SW 1271 (cell line): ENCODE data around the gene TBC1D8.
"Not testable (repeated sequence)": the region's sequence is repeated elsewhere in the genome, so short reads cannot be mapped to it uniquely, and the experiment has no call there.

ENCODE experiments used
- DNase-seq, 2 experiments: peaks; one replicate each; lab custom pipeline; 2025; lab: John Stamatoyannopoulos, UW

The TBC1D8 gene

DNA sequence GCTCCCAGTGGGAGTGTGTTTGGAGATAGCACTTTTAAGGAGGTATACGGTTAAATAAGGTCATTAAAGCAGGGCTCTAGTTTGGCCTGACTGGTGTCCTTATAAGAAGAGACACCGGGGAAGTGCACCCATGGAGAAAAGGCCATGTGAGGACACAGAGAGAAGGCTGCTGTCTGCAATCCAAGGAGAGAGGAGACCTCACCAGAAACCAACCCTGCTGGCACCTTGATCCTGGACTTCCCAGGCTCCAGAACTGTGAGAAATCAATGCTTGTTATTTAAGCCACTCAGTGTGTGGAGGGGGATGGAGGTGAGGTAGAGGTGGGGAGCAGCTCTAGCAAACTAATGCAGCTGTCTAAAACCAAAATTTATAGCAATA, 87.1 kb downstream of the TBC1D8 start:
- no peak for DNase-seq

GRCh38 chr2:101063352-101064124, 87.6 kb downstream of the TBC1D8 start:
- no peak for DNase-seq

DNA sequence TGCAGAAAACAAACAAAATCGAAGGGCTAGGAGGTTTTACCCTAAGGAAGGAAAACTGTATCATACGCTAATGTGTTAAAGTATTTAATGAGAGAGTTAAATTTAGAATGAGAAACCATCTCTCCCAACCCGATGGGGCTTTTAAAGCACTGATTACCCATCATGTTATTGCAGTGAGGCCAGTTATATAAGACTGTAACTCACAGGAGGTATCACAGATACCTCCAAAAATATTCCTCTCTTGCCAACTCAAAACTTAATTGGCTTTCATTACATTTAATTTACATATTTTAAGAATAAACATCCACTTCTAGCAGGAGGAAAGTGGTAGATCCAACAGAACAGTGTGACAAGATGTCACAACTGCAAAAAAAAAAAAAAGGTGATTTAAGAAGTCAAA, 92.8 kb downstream of the TBC1D8 start:
- no peak for DNase-seq

DNA sequence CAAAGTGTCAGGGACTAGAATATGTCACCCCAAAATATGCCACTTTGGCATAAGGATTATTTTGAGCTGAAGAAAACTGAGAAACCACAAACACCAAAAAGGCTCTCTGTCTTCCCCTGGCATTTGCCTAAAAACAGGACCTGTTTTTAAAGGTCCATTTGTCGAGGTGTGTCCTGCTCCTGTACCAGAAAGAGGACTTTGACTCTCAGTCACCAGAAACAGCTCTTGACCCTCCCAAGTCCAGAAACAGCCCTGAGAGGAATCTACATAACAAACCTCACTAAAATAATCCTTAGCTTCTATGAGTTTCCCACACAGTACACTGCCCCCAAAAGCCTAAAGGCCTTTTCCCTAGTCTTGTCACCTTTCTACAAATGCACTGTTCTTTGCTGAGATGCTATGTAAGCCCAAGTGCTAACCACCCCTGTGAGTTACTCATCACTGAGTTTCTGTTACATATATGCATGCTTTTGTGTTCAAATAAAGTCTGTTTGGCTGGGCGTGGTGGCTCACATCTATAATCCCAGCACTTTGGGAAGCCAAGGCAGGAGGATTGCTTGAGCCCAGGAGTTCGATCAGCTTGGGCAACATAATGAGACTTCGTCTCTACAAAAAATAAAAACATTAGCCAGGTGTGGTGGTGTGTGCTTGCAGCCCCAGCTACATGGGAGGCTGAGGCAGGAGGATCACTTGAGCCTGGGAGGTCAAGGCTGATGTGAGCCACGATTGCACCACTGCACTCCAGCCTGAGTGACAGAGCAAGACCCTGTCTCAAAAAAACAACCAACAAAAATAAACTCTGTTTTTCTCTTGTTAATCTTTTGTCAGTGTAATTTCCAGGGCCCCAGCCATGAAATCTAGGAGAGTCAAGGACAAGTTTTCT, 93.9 kb downstream of the TBC1D8 start:
- DNase-seq = no peak

DNA sequence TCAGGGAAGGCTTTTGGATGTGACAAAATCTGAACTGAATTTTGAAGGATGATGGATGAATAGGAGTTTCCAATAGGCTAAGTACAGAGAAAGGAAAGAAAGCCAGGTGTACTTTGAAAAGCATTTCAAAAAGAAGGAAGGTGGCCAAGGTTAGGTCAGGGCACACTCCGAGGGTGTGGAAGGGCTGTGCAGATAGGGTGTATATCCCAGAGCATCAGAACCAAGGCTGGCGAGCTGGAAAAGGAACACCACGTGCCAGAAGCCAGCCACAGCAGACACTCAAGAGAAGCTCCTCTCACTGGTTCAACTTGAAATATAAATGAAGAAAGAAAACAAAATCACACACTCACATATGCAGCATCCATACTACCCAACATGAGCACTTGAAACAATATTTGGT, 98.1 kb downstream of the TBC1D8 start:
- DNase-seq = no peak

DNA sequence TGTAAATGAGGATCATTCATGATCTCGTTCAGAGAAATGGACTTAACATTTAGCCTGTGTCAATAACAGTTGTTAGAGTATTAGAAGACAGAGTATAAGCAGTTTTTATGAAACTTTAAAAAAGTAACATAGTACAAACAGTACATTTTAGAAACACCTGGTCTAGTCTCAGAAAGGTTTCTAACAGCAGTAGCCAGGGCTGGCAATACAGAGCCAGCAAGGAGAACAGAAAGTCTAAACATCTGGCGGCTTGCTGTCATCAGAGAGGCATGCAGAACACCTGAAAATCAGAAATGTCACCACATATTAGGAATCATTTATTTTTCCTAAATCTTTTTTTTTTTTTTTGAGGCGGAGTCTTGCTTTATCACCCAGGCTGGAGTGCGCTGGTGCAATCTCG, 99.0 kb downstream of the TBC1D8 start:
- no peak for DNase-seq

DNA sequence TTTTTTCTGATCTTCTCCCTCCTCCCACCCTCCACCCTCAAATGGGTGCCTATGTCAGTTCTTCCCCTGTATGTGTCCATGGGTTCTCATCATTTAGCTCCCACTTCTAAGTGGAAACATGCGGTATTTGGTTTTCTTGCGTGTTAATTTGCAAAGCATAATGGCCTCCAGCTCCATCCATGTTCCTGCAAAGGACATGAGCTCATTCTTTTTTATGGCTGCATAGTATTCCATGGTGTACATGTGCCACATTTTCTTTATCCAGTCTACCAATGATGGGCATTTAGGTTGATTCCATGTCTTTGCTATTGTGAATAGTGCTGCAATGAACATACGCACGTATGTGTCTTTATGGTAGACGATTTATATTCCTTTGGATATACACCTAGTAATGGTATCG, 100.3 kb downstream of the TBC1D8 start:
- DNase-seq = not testable (repeated sequence)

DNA sequence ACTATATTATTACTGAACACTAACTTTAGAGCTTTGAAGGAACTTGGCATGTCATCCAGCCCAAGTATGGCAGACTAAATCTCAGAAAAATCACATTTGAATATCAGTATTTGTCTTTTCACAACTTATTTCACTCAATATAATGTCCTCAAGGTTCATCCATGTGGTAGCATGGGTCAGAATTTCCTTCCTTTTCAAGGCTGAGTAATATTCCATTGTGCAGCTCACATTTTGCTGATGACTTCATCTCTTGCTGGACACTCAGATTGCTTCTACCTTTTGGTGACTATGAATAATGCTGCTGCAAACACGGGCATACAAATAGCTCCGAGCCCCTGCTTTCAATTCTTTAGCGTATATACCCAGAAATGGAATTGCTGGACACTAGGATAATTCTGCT, 102.4 kb downstream of the TBC1D8 start:
- DNase-seq = no peak

- no peak for DNase-seq
These were observed 103.4 kb downstream of the TBC1D8 start for GRCh38 chr2:101047774-101048173.

DNA sequence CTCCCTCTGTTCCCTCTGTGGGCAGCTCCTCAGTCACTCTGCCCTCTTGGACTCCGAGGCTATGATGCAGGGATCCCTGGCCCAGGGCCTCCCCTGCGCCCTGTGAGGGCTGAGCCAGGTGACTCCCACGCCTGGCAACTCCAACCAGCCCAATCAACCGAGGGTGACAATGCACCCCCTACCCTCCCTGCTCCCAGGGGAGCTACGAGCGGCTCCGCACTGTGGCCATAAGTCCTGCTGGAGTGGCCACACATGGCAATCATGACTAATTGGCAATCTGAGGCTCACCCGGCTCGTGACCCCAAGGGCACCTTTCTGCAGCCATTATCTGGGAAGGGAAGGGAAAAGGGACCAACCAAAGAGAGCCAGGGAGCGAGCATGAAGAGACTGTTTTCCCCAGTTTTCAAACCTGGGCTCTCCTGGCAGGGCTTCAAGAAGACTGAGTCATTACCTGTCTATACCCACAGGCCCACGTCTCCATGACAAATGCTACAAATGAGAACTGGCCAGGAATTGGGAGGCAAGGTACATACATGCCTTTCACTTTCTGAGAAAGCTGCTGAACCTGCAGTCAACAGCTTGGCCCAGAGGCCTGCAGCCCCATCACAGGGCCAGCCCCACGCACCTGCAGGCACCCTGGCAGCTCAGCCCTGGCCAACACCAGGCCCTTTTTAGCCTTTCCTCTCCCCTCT, 104.0 kb downstream of the TBC1D8 start:
- DNase-seq = peak; percentile 15 to 23

- no peak for DNase-seq
These were observed 105.9 kb downstream of the TBC1D8 start for GRCh38 chr2:101045330-101045729.

- no peak for DNase-seq
These were observed 109.8 kb downstream of the TBC1D8 start for GRCh38 chr2:101041413-101041812.

- no peak for DNase-seq
These were observed 110.4 kb downstream of the TBC1D8 start for GRCh38 chr2:101040761-101041160.

GRCh38 chr2:101040072-101040471, 111.1 kb downstream of the TBC1D8 start:
- DNase-seq = no peak

DNA sequence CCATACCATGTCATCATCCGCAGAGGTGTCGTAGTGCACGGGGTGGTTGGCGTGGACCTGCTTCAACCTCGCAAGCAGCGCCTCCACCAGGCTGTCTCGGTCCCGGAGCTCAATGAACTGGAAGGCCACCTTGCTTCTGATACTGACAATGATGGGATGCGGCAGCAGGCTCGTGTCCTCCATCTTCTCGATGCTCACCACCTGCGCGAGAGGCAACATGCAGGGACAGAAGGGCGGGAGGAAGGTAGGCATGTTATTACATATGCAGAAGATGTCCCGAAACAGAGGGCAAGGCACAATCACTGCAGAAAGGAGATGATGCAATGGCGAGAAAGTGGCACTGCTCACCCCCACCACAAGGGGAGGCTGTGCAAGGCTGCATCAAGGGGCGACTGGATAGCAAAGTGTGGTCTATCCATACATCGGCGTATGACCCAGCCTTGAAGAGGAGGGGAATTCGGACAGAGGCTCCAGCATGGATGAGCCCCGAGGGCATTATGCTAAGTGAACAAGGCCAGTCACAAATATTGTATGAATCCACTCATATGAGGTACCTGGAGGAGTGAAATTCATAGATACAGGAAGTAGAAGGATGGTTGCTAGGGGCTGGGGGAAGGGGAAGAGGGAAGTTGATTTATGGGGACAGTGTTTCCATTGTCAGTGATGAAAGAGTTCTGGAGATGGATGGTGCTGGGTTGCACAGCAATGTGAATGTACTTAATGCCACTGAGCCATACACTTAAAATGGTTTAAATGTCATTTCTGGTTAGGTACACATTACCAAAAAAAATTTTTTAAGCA, 112.5 kb downstream of the TBC1D8 start:
- DNase-seq = no peak

DNA sequence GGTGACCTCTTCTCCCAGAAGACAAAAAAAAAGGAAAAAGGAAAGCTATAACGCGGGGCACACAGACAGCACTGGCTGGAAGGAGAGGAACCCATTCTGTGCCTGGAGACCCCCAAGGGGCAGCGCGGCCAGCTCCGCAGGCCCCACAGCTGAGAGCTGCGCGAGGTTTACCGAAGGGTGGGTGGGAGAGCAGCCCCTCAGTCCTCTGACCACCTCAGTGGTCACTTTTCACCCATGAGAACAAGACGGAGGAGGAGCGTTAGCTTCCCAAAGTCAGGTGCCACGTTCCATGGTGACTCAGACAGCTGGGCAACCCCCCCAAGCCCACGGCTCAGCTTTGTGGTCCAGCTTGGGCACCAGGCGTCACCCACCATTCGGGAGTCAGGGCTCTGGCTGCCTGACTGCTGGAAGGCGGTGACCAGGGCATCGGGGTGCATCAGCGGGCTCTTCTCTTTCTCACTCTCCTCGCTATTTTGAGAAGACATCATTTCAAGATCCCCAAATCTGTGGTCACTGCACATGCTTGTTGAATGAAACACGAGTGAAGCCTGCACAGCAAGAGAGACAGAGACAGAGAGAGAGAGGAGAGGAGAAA, 113.9 kb downstream of the TBC1D8 start:
- no peak for DNase-seq

DNA sequence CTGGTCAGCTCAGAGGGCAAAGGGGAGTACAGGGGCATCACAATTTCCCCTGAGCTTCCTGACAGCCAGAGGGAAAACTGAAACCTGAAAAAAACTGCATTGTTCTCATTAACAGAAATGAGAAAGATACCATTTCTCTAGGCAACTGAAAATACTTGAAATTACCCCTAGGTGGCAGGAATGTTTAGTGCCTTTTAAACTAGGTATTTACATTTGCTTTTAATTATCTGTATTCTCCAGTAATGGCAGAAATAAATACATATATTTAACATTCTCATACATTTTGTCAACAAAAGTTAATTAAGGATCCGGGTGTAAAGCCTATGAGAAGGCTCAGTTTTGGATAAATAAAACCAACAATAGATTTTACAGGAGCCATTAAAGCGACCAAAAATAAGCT, 114.6 kb downstream of the TBC1D8 start:
- peak in 1 of 2 experiments; percentile 45 for DNase-seq

- no peak for DNase-seq
These were observed 119.0 kb downstream of the TBC1D8 start for GRCh38 chr2:101032084-101032776.

DNA sequence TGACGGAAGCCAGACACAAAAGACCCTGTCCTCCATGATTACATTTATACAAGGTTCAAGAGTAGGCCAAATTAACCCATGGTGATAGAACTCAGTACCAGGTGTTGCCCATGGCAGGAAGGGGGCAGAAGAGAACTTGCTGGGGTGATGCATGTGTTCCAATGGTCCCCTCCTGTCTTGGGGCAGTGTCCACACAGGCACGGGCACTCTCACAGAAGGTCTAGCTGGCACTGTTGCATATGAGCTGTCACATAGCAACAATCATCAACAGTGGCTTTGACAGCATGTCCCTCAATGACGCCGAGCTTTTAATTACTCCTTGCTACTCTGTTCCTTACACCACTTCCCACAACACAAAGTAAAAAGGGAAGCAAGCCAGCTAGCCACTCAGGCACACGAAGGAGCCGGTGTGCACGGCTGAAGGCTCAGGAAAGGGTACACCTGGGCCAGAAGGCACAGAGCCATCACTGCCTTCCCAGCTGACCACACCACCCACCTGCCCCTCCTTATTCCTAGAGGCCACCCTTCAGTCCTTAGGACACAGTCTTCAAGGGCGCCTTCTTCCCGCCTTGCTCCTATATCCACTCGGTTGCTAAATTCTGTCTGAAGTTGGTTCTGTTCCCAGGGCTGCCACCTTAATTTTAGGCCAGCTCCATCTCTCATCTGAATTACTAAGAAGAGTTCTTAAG, 120.2 kb downstream of the TBC1D8 start:
- DNase-seq = no peak

- DNase-seq = no peak
These were observed 123.3 kb downstream of the TBC1D8 start for GRCh38 chr2:101027852-101028251.
